HG02970 (cell line): ENCODE results near the gene DNAI2.

ENCODE experiments used
- ATAC-seq: cut with Tn5 transposase; IDR thresholded peaks from one replicate; pipeline ENCODE4 v1.9.1; 2021; ENCODE audit warnings: mild to moderate bottlenecking, moderate library complexity, moderate number of reproducible peaks; ENCODE audit not compliant: unreplicated experiment, low FRiP score

The DNAI2 gene

DNA sequence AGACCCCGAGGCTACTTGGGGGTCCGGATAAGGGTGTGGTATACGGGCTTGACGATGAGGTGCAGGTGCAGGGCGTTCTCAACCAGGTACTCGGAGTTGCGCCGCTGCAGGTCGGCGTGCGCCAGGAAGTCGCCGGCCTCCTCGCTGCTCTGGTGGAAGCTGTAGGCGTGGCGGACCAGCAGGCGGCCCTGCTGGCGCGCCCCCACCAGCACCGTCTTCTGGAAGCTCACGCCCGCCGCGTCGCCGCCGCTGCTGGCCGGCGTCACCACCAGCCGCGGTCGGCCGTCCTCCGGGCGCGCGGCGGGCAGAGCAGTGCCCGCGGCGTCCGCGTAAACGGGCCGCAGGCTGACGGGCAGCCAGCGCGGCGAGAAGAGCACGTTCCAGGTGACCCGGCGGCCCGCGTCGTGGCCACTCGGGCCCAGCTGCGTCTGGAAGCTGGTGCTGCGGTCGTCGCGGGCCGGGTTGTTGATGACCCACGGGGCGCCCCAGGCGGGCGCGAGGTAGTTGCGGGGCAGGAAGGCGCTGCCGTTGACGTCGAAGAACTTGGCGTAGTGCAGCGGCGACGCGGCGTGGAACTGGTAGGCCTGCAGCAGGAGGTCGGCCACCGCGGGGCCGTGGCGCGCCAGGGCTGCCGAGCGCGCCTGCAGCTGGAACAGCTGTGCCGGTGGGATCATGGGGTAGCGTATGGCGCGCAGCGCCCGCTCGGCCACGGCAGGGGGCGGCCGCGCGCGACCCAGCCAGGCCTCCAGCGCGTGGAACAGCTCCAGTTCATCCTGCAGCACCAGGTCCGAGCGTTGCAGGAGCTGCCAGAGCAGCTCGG lies 82.8 kb downstream of the DNAI2 start:
- no peak for ATAC-seq

GRCh38 chr17:74357466-74357809 lies 83.4 kb downstream of the DNAI2 start:
- no peak for ATAC-seq

DNA sequence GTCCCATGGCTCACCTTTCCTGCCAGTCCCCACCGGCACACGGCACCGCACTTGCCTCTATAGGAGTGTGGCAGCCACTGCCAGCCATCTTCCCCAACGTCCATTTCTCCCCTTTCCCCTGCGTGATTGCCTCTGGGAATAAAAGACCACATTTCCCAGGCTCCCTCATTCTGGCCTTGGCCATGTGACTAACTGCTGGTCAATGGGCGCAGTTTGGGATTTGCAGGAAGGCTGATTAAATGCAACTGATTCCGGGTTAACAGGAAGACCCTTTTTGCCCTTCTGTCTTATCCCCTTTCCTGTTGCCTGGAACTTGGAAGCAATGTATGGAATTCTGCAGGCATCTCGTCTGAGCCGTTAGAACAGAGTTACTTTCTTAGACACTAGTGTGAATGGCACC lies 84.7 kb downstream of the DNAI2 start:
- ATAC-seq = no peak

DNA sequence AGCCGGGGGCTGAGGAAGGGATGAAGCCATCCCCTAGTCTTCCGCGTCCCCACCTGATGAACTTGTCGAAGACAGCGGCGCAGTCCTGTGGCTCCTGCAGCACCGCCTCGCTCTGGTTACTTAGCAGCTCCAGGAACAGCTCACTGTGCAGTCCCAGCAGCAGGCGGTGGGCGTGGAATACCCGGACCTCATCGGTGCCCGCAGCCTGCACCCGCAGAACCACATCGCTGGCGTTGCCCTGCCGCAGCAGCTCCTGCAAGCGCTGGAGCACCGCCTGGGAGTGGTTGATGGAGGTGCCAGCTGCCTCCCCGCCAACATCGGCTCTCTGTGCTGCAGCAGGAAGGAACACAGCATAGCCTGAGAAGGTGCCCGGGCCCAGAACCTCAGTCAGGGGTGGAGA lies 85.9 kb downstream of the DNAI2 start:
- no peak for ATAC-seq

- ATAC-seq = no peak
Measured at GRCh38 chr17:74360899-74361229, 86.8 kb downstream of the DNAI2 start.

DNA sequence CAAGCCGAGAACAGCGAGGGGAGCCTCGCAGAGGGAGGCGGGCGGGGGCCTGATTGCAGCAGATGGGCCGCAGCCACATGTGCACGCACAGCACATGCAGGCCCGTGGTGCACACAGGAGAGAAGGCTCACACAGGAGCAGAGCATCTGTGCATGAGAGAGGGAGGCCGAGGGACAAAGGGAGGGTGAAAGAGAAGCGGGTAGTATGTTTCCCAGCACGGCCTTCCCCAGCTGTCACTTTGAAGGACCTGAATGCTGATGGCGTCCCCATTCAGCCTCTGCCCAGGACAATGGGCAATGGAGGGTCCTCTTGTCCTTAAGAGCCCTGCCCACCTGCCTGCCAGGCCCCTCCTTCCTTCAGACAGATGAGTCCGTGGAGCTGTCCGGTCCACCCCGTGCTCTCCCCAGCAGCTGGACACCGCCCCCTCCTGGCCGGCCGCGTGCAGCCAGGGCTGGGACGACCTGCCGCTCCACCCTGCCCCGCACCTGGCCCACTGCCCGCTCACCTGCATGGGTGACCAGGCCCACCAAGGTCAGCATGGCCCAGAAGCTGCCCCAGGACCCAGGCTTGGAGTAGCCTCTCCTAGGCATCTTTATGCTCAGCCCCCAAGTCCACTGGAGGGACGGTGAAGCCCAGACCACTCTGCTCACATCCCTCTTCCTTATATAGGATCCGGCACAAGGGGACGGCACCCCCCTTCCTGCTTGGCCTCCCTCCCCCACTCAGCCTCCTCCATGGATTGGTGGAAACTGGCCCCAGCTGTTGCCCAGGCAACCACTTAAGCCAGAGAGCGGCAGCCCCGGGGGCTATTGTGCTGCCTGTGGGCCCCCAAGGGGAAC lies 87.4 kb downstream of the DNAI2 start, which contains the start of gene BTBD17:
BTBD17 (minus strand) TSS at position 639 of the 839 bp plus-strand sequence; CDS start at position 590, 49 bp downstream.
- no peak for ATAC-seq

DNA sequence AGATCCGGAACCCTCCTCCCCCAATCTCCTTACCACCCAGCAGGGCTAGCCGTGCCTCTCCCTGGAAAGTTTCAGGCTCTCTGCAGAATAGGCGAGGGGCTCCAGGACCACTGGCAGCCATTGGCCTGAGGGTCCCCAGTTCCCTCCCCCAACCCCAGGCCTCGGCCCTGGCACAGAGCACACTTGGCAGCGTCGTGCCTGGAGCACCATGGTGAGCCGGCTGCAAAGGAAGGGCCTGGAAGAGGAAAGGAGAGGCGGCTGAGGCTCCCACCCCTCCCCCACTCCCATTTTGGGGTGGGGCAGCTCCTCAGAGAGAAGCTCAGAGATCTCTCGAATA lies 88.0 kb downstream of the DNAI2 start:
- no peak for ATAC-seq

DNA sequence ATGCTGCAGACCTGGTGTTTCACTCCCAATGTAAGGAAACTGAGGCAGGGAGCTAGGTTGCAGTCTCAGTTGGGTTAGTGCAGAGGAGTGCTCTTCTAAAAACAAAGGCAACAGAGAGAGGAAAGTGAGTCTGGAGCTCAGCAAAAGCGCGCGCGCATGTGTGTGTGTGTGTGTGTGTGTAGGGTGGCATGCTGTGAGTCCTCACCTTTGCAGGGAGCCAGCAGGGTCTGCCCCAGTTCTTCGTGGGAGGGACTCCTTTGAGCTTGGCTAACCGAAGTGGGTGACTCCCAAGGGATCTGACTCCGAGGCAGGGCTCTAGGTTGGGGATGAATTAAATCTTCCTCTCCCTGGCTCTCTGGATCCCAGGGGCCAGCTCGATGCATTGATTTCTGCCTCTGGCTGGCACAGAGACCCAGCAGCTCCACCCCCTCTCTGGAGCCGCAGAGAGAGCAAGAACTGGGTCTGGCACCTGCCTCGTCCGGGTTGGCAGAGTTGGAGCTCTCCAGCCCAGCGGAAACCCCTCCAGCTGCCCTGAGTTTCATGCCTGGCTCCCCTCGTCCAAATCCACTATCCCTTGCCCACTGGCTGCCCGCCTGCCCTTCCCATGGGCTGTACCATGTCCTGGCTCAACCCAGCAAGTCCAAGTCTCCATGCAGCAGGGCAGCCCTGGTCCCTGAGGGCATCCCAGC lies 88.9 kb downstream of the DNAI2 start:
- no peak for ATAC-seq
